GM21723 (cell line): ENCODE data around the gene C16orf95.

Experiments
- ATAC-seq: cut with Tn5 transposase; IDR thresholded peaks from one replicate; pipeline ENCODE4 v1.9.1; 2021; ENCODE audit warnings: mild to moderate bottlenecking, moderate library complexity; ENCODE audit not compliant: unreplicated experiment

Gene C16orf95

DNA sequence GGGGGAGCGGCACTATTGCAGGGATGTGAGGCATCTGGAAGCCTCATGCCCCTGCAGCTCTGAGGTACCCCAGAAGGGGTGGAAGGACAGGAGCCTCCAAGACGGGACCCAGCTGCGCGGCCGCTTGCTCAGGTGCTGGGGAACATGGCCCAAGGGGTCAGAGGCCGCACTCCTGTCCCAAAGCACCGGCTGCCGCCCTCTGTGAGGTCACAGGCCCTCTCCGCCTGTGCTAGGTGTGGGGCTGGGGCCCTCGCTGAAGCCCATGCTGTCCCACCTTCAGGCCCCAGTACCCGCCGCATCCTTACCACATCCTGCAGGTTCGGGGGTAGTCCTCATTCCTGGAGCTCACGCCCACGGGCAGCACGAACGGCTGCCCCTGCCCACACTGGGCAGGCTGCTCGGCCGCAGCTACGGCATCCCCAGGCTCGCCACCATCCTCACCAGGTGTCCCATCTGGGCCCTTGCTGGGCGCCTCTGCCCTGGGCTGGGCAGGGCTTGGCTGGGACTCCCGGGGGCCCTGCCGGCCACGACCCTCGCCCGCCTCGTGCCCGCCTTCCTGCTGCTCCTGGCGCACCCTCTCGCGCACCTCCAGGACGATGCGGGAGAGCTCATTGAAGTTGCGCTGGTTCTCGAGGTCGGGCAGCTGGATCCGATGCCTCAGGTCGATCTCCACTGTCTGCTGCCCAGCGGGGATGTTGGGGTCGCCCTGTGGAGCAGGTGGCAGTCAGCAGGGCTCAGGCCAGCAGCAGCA is 16.6 kb upstream of the C16orf95 start:
- ATAC-seq: no peak

DNA sequence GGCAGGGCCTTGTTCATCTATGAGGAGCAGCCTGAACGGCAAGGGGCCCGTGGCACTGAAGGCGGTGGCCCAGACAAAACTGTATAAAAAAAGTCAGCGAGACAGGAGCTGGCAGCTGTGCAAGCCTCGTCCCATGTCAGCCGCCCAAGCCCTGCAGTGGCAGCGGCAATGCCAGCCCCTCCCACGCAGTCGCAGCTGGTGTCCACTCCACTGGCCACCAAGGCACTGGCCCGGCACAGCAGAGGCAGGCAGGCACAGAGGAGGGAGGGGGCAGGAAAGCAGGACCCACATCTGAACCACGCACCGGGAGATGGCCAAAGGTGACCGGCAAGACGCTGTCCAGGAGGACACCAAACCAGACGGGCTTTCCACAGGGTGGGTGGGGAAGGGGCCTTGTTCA is 15.9 kb upstream of the C16orf95 start:
- ATAC-seq: no peak

DNA sequence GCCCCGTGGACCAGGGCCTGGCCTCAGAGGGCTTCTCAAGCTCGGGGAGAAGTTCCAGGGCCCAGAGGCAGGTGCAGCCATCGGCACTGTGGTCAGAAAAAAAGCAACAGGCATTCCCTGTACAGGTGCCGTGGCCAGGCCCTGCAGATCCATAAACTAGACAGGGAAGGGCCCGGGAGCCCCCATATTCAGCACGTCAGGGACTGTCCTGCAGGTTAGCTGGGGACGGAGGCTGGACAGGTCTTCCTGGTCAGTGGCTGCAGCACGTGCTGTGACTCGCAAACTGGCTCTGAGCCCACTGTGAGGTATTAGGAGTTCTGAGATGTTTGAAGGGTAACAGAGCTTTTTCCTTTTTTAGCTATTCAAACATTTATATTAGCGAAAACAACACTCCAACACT is 15.0 kb upstream of the C16orf95 start:
- ATAC-seq: no peak

DNA sequence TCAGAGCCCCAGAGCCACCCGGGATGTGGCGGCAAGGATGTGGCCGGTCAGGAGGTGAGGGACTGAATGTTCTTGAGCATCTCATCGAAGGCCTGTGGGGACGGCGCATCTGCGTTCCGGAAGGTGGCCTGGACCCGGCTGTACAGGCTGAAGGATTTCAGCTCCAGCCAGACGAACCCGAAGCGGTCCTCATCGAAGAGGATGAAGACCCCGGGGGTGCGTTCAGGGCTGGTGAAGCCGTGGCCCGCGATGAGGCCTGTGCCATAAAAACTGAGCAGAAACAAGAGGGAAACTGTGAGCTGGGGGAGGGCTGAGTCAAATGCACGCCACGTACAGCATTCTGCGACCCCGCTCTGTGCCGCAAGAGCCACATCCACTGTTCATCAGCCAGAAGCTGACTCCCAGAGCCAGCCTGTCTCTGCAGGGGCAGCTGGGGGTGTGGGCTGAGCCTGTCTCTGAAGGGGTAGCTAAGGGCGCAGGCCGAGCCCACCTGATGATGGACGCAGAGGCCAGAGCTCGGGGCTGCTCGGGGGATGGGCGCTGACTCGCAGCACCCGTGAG is 14.1 kb upstream of the C16orf95 start:
- ATAC-seq: no peak

DNA sequence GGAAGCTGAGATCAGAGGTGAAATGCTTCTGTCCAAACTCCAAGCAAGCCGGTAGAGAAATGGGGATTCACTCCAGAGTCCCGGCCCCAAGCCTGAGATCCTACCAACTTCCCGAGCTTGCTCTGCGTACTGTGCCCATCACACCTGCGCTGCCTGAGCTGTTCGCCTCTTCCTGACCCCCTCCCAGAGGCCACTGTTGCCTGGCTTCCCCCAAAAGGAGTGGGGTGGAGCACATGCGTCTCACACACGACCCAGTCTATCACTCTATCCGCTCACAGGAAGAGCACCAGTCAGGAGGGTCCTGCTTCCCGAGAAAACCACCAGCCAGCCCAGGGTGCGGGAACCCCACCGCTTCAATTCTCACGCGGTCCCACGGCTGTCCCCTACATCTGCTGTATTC is 13.5 kb upstream of the C16orf95 start:
- ATAC-seq: no peak

DNA sequence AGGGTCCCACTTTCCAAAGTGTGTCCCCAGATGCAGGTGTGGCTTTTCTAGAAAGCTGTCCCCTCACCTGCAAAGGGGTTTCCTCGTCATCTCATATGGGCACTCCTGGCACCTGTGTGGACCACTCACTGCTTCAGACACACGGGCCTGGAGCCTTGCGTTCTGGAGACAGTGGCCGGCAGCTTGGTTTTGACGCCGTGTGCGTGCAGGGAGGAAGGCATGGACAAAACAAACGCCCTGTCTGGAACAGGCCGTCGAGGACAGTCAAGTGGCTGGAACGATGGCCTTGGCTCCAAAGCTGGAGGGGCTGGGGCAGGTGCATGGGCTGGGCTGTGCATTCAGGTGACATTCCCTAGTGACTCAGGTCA is 13.0 kb upstream of the C16orf95 start:
- no peak for ATAC-seq

DNA sequence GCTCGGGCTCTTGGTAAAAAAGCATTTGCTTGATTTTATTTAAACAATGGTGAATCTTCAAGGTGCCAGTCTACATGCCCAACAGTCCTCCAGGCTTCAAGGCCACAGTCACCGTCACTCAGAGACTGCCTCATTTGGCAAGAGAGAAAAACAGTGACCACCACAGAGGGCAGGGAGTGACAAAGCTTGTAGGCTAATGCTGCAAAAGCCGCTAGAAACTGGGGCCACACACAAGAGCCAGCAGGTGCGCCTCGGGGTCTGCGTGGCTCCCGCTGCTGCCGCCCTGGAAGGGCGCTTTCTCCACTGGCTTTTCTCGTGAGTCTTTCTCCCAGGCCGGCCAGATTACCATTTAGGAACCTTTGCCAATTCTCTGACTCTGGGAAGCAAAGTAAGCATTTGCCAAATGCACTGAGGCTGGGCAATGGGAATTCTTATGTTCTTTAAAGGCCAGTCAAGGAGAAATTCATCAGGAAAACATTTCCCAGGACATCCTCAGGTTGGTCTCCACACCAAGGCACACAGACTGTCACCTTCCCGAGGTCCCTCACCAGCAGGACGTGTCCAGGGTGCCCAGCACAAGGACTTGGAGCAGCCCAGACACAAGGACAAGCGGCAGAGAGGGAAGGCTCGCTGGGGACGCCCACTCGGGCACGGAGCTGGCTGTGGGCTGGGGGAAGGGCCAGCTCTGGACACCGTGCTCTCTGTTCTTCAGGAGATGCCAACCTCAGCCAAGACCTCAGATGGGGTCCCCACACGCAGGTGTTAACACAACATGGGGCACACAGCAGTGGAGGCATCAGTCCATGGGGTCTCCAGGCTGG is 12.5 kb upstream of the C16orf95 start:
- ATAC-seq: no peak

DNA sequence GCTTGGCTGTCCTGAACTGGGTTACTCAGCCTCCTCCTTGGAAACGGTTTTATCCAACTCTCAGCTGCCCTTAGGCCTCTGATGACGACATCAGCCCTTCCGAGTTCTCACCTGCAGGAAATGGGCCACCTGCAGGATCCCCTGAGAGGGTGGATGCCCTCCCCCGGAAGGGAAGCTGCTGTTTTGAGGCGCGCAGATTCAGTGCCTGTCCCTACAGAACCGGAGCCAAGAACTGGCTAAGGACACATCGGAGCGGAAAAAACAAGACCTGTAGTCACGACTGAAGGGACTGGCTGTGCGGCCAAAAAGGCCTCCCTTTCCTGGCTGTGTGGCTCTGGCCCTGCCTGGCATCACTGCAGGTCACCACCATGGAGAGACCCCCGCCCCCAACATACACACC is 11.7 kb upstream of the C16orf95 start:
- ATAC-seq: no peak

DNA sequence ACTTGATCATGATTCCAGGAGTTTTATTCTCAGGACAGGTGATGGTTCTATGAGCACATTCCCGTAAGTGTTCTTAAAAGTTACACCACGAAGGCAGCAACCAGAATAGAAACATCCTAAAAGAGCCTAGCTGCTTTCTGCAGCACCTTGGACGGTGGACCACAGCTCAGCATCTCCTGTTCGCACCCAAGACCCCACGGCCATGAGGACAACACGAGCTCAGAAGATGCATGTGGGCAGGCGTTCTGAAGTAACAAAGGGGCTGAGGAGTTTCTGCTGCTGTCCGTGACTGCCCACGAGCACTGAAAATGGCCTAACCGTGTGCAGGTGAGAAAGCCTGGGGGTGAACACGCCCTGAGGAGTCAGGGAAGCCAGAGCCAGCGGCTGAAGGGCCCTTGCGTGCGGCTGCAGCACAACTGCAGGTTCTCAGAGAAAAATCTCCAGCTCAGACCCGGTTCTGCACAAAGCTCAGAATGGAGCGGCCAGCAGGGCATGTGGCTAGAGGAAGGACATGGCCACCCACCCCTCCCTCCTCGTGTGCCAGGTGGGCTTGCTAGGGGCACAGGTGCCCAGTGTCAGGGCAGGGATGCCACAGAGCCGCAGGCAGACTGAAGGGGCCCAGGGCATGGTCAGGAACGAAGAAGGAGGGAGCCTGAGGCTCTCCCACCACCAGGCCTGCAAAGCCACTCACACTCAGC is 10.8 kb upstream of the C16orf95 start:
- ATAC-seq: no peak

DNA sequence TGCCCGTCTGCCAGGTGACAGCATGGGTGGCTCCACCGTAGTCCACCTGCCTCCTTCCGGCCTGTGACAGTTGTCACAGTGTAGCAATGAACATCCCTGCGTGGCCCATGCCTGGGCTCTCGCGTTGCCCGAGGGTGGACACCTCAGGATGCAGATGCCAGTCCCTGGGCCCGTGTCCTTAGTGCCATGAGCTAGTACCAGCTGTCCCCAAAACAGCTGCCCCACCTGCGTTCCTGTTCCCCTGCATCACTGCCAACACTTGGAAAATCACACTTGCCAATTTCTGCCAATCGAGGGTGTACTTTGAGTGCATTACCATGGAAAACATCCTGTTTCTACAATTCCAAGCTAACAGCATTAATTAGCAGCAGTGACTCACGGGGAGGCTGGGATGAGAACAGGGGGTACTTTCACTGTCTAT is 9.0 kb upstream of the C16orf95 start:
- ATAC-seq: no peak

DNA sequence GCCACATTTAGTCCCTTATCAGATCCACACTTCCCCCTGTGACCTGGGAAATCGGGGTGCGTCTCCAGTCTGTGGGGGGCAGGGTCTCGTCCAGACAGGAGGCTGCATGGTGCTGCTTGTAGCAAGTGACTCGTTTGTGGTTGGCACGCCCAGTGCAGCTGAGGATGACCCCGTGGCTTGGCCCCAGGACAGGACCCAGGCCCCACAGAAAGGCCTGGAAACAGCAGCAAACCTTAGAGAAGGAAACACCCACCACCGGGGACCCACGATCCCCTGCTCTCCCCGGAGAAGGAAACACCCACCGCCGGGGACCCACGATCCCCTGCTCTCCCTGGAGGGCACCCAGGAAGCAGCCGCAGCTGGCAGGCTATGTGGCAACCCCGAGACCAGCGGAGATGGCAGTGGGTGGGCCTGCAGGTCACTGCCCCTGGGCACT is 8.2 kb upstream of the C16orf95 start:
- ATAC-seq: no peak

DNA sequence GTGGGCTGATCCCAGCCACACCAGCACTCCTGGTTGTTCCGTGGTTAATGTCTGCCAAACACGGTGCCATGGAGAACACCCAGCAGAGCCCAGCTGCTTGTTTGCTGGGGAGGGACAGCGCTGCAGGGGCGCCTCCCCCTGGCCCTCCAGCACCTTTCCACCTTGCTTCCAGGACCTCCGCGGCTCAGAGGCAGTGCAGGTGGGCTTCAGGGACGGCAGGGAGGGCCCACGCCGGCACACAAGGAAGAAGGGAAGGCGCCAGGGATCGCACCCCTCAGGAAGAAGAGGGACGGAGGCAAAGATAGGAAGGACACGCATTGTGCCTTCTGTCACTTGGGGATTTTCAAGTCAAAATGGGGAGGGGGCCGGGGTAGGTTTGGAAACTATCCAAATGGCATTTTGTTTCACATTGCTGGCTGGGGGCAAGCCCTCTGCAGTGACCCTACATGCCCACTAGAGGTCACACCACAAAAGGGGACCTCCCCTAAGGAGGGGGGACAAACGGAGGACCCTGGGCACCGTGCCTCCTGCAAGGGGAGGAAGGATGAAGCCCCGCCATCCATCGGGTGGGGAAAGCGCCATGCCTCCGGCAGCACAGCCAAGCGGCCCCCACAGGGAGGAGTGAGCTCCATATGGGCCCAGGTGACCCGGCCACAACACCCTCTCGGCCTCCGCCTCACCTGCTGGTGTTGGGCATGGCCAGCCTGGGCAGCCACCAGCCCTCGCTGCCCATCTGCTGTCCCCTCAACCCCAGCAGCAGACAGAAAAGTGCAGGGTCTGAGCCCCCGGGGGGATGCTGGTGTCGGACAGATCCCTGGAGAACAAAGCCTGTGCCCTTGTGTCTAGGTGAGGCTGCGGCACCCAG is 7.5 kb upstream of the C16orf95 start:
- no peak for ATAC-seq

DNA sequence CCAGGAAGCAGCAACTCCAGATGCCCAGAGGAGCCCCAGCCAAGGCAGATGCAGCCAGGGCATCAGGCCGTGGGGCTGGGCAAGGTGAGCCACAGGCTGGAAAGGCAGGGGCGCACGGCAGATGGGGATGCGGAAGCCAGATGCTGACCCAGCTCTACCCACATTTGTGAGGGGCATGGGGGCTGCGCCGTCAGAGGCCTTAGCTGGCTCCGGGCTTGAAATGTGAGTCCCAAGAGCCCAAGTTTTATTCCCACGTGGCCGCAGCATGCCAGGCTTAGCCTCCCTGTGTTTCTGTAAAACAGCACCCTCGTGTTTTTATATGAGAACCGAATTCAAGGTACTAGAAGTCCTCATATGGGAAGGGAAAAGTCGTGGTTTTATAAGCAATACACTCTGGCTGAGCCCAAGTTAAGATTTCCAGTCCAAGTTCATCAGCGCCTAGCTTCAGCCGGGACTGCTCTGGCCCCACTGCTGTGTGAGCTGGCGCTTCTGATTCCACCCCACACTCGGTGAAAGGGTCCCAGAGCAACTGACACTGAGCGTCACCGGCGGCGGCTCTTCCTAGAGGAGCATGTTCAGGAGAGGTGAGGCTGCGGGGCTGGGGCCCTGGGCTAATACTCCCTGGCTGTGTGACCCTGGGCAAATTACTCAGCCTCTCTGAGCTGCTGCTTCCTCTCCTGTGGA is 6.7 kb upstream of the C16orf95 start:
- no peak for ATAC-seq

DNA sequence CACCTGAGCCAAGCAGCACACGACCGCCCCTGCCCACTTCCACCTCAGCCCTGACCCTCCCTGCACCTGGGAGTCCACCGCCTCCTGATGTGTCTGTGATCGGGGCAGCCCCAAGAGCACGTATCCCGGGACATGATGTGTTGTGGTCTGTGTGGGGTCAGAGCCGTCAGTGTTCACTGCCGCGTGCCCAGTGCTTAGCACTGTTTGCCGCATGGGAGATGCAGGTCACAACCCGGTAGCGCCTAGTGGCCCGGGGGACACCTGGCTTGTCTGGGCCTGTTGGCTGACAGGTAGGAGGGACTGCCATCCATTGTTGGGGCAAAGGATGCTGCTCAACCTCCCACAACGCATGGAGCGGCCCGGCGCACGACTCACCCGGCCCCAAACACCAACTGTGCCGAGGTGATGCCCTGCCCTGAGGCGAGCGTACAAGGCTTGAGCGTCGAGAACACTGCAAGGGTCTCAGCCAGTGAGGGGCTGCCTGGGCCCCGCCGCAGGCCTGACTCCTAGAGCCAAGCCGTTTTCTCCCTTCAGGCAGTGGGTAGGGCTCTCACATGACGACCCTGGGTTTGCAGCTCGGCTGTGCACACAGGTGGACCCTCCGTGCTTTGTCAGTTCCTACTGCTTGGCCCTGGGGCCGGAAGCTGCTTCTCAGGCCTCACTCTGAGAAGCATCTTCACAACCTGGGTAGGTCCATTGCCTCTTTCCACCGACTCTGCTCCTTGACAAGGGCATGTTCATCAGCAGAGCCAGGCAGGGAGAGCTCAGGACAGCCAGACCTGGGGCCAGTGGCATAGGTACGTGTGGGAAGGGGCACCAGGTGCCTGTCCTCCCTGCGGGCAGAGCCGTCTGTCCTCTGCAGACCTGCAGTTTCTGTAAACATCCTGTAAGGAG is 5.9 kb upstream of the C16orf95 start:
- no peak for ATAC-seq

DNA sequence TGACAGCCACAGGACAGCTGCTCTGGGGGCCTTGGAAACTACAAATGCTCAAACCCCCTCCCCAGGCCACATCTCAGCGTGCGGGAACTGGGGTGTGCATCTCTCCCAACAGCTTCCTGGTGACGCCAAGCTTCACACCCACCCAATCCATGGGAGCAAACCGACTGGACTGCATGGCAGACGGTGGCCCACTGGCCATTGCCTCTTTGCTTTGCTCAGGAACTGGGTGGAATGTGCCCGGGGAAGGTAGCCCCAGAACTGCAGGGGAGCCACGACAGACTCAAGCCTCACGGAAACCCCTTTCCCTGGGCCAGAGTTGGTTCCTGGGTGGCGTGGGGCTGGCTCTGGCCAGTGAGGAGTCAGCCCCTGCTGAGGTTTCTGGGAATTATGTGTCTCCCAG is 5.2 kb upstream of the C16orf95 start:
- no peak for ATAC-seq

DNA sequence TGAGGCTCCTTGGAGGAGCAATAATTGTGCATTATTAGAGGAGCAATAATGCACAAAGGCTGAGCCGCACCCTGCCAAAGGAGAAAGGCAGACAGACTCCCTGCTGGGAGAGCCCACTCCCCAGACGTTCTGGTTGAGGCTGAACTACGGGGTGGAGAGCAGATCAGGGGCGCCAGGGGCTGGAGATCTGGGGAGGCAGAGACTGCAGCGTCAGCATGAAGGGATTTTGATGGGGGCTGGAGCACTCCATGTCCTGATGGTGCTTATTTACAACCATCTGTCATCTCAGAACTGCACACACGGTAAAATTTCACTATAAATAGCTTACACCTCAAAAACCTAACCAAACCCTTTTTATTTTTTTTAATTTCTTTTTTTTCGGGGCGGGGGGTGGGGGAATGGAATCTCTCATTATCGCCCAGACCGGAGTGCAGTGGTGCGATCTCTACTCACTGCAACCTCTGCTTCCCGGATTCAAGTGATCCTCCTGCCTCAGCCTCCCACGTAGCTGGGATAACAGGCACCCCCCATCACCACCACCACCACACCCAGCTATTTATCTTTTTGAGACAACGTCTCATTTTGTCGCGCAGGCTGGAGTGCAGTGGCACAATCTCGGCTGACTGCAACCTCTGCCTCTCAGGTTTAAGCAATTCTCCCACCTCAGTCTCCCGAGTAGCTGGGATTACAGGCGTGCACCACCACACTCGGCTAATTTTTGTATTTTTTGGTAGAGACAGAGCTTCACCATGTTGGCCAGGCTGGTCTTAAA is 4.3 kb upstream of the C16orf95 start:
- ATAC-seq: no peak

DNA sequence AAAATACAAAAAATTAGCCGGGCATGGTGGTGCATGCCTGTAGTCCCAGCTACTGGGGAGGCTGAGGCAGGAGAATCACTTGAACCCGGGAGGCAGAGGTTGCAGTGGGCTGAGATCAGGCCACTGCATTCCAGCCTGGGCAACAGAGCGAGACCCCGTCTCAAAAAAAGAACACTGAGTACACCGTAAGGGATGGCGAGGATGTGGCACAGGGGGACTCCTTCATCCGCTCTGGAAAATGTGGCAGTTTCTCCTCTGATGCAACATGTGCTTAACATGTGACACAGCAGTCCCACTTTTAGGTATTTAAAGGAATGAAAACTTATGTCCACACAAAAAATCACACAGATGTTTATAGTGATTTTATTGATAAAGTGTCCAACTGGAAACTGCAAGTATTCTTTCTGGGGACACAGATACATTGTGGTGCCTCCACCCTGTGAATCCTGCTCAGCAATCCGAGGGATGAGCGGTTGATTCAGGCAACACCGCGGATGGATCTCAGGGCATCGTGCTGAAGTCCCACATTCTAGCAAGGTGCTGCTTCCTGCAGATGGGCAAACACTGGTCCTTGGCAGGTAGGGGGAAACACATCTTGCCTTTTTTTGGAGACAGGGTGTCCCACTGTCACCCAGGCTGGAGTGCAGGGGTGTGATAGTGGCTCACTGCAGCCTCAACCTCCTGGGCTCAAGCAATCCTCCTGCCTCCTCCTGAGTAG is 3.5 kb upstream of the C16orf95 start:
- no peak for ATAC-seq
